Measurements from ENCODE around the gene ARID2. TPM values are rescaled to one million over a fixed set of nuclear protein-coding genes. Genes with fewer than 3 reads are reported as not detected.
A peak's percentile ranks its signal among the peaks of the same experiment; 100 is the strongest.

The ARID2 gene
- polyA plus RNA-seq, 1 donor (not counting 4 experiments of a cell fraction or from before 2014, with no cell fraction given): 15.1 TPM

DNA sequence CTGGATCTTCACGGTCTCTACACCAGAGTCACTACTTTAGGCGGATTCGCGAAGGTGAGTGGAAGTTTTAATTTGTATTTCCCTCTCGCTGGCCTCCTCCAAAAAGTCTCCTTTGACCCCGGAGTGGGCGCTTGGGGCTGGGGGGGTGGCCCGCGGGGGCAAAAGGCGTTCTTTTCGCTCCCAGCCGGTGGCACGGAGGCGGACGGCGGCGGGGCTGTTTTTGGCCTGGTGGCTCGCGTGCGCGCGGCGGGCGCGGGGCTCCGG, 510 bp downstream of the ARID2 start:
- H3K79me2 ChIP-seq (ENCODE audit: control insufficient read depth, insufficient read depth, low read length): peaks cover 64% of the 10 kb centered on the region
- no peaks in the 10 kb centered on the region for H3K9me3 ChIP-seq (ENCODE audit: control insufficient read depth, low read depth, low read length)
- H3K4me3 ChIP-seq (ENCODE audit: control insufficient read depth in 2 of 3, extremely low read depth in 1 of 3, insufficient read depth in 2 of 3, low read depth in 1 of 3, low read length in 3 of 3): peak overlapping the region; percentile 56 to 79 (median 77)
- dilution Hi-C loops (cut with MboI; ENCODE audit: extremely low pct_ligation_motif_present, low sequenced_read_pairs): no loop called here
- H4K20me1 ChIP-seq (ENCODE audit: control insufficient read depth, extremely low read depth, insufficient read depth, low read length): no peaks in the 10 kb centered on the region
- peak overlapping the region; percentile 97 for H3K27ac ChIP-seq (ENCODE audit: control insufficient read depth, insufficient read depth, low read length)
- FAIRE-seq (no peak), DNase-seq (ENCODE audit: low read depth, low spot score) (no peak)
- H3K9ac ChIP-seq (ENCODE audit: control insufficient read depth, extremely low read depth, insufficient read depth, low read length): peak overlapping the region; percentile 99
- peaks cover 12% of the 10 kb centered on the region for H3K4me1 ChIP-seq (ENCODE audit: control insufficient read depth, extremely low read depth, insufficient read depth, low read length)
- peak overlapping the region; percentile 52 for H2AFZ ChIP-seq (ENCODE audit: control insufficient read depth, low read length)
- TF ChIP-seq EZH2 (IDR thresholded peaks at IDR 0.05; ENCODE audit: low read length): no peak
- TF ChIP-seq, protein P1, sequence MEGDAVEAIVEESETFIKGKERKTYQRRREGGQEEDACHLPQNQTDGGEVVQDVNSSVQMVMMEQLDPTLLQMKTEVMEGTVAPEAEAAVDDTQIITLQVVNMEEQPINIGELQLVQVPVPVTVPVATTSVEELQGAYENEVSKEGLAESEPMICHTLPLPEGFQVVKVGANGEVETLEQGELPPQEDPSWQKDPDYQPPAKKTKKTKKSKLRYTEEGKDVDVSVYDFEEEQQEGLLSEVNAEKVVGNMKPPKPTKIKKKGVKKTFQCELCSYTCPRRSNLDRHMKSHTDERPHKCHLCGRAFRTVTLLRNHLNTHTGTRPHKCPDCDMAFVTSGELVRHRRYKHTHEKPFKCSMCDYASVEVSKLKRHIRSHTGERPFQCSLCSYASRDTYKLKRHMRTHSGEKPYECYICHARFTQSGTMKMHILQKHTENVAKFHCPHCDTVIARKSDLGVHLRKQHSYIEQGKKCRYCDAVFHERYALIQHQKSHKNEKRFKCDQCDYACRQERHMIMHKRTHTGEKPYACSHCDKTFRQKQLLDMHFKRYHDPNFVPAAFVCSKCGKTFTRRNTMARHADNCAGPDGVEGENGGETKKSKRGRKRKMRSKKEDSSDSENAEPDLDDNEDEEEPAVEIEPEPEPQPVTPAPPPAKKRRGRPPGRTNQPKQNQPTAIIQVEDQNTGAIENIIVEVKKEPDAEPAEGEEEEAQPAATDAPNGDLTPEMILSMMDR (optimal IDR thresholded peaks at IDR 0.05 in 1 of 3, IDR thresholded peaks at IDR 0.05 in 1 of 3, conservative IDR thresholded peaks at IDR 0.05 in 1 of 3; ENCODE audit: extremely low read depth in 1 of 3, insufficient read depth in 2 of 3, low read length in 3 of 3): no peak
- peak overlapping the region; percentile 25 for H3K4me2 ChIP-seq (ENCODE audit: control insufficient read depth, extremely low read depth, insufficient read depth, low read depth, low read length)
- H3K36me3 ChIP-seq (ENCODE audit: control insufficient read depth in 2 of 2, extremely low read depth in 1 of 2, insufficient read depth in 2 of 2, low read length in 2 of 2): no peaks in the 10 kb centered on the region
- H3K27me3 ChIP-seq (ENCODE audit: control insufficient read depth, extremely low read depth, insufficient read depth, low read length): no peaks in the 10 kb centered on the region
- H3K9me1 ChIP-seq (ENCODE audit: control insufficient read depth, extremely low read depth, insufficient read depth, low read length): no peaks in the 10 kb centered on the region

DNA sequence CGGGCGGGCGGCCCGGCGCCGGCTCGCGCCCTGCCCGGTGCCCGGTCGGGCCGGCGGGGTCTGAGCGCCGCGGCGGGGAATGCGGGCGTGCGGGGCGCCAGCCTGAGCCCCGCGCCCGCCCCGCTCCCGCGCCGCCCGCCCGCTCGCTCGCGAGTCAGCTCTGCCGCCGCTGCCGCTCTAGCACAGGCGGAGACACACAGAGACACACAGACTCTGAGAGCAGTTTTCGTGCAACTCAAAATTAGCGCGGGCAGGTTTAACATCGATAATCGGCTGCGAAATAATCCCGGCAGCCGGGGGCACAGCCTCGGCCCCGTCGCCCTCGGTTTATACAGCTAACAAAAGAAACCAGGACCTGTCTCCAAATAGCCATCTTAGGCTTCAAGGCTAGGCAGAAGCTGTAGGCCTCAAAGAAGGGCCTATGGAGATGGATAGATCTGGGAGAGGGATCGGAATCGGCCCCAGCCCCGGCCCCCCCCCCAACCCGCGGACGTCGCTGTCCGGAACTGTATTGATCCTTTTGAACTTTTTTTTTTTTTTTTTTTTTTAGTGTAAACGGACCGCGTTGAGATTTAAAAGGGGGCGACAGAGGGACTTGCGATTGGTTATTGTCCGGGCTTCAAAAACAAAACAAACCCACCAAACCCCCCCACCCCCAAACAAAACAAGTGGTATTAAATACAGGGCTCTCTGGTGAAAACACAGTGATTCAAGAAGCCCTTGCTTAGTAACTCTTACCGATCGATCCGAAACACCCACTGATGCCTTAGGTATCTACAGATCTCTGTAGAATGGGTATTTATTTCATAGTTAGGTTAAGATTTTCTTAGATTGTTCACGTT, 1.1 kb downstream of the ARID2 start:
- Histone ChIP-seq H3K4me2 (ENCODE audit: control insufficient read depth, extremely low read depth, insufficient read depth, low read depth, low read length) (peak overlapping the region; percentile 85), H3K9ac (ENCODE audit: control insufficient read depth, extremely low read depth, insufficient read depth, low read length) (peak overlapping the region; percentile 99), H4K20me1 (ENCODE audit: control insufficient read depth, extremely low read depth, insufficient read depth, low read length) (no peaks in the 10 kb centered on the region), H3K79me2 (ENCODE audit: control insufficient read depth, insufficient read depth, low read length) (peaks cover 64% of the 10 kb centered on the region), H3K4me1 (ENCODE audit: control insufficient read depth, extremely low read depth, insufficient read depth, low read length) (peaks cover 7% of the 10 kb centered on the region), H2AFZ (ENCODE audit: control insufficient read depth, low read length) (peak overlapping the region; percentile 69), H3K9me3 (ENCODE audit: control insufficient read depth, low read depth, low read length) (no peaks in the 10 kb centered on the region), H3K9me1 (ENCODE audit: control insufficient read depth, extremely low read depth, insufficient read depth, low read length) (no peaks in the 10 kb centered on the region), H3K36me3 (ENCODE audit: control insufficient read depth in 2 of 2, extremely low read depth in 1 of 2, insufficient read depth in 2 of 2, low read length in 2 of 2) (no peaks in the 10 kb centered on the region), H3K27me3 (ENCODE audit: control insufficient read depth, extremely low read depth, insufficient read depth, low read length) (no peaks in the 10 kb centered on the region), H3K27ac (ENCODE audit: control insufficient read depth, insufficient read depth, low read length) (peak overlapping the region; percentile 51), H3K4me3 (ENCODE audit: control insufficient read depth in 2 of 3, extremely low read depth in 1 of 3, insufficient read depth in 2 of 3, low read depth in 1 of 3, low read length in 3 of 3) (peak overlapping the region; percentile 56 to 88 (median 69))
- TF ChIP-seq, protein P1 (optimal IDR thresholded peaks at IDR 0.05 in 1 of 3, IDR thresholded peaks at IDR 0.05 in 1 of 3, conservative IDR thresholded peaks at IDR 0.05 in 1 of 3; ENCODE audit: extremely low read depth in 1 of 3, insufficient read depth in 2 of 3, low read length in 3 of 3): no peak
- TF ChIP-seq EZH2 (IDR thresholded peaks at IDR 0.05; ENCODE audit: low read length): no peak
- FAIRE-seq: no peak
- DNase-seq (ENCODE audit: low read depth, low spot score): no peak
- dilution Hi-C loops (cut with MboI; ENCODE audit: extremely low pct_ligation_motif_present, low sequenced_read_pairs): no loop called here

All from keratinocyte (primary cell).